Ishikawa (cell line): ENCODE measurements around the gene ZNF665.

Experiments used
- CREB1 ChIP-seq: IDR thresholded peaks from 2 replicates; pipeline ENCODE4 v1.6.1; 2012; ENCODE audit warnings: low read depth
- EP300 ChIP-seq: IDR thresholded peaks from 2 replicates; pipeline ENCODE4 v1.6.1; 2012; ENCODE audit warnings: borderline replicate concordance
- FOXM1 ChIP-seq: IDR thresholded peaks from 2 replicates; pipeline ENCODE4 v1.6.1; 2012; ENCODE audit warnings: low read depth, borderline replicate concordance
- RAD21 ChIP-seq: IDR thresholded peaks from 2 replicates; pipeline ENCODE4 v1.6.1; 2012; ENCODE audit warnings: low read depth
- TF ChIP-seq, protein P1 (sequence below): IDR thresholded peaks from 2 replicates; pipeline ENCODE4 v1.6.1; 2012

DNA sequence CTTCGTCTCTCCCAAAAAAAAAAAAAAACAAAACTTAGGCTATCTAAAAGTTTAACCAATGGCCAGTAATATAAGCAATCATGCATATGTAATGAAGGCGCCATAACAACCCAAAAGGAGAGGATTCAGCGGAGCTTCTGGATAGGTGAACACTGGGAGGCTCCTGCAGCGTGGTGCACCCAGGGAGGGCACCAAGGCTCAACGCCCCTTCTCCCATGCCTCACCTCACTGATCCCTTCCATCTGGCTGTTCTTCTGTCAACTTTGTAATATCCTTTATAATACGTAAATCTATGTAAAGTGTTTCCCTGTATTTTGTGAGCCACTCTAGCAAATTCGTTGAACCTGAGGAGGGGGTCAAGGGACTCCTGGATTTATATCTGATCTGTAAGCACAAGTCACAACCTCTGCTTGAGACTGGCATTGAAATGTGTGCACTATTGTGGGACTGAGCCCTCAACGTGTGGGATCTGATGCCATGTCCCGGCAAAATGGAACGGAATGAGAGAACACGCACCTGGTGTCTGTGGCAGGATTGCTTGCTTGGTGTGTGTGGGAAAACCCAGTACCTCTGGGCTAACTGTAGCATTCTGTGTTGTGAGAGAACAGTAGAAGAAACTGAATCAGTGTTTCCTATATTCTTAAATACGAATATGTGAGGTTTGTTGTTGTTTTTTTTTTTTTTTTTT lies 521 bp upstream of the ZNF665 start:
- no peak for TF ChIP-seq CREB1
- no peak for TF ChIP-seq EP300
- no peak for TF ChIP-seq FOXM1
- TF ChIP-seq, protein P1, sequence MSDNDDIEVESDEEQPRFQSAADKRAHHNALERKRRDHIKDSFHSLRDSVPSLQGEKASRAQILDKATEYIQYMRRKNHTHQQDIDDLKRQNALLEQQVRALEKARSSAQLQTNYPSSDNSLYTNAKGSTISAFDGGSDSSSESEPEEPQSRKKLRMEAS, result no peak
- no peak for TF ChIP-seq RAD21
